PC-9 (cell line): Measurements from ENCODE around the gene SYT8. TPM values are rescaled to one million over a fixed set of nuclear protein-coding genes. Genes with fewer than 3 reads are reported as not detected.

Experiments used
- BruUV-seq: library from RNA; stranded (reverse); fragments of 400-500 nt; replicated peaks from 2 replicates; lab custom pipeline; 2021; lab: Mats Ljungman, UMichigan
- CTCF ChIA-PET: fragments of 300-600 bp; sonication (Branson Sonifier 250); formaldehyde crosslinking; loops from one replicate; lab custom pipeline; 2022; ENCODE audit warnings: antibody characterized with exemption; lab: Charles Lee
- POLR2A ChIA-PET: fragments of 300-600 bp; sonication (Branson Sonifier 250); formaldehyde crosslinking; loops from one replicate; lab custom pipeline; 2022; ENCODE audit warnings: antibody characterized with exemption; ENCODE audit not compliant: unreplicated experiment; lab: Charles Lee
- DNase-seq, 2 experiments: peaks; one replicate each; pipeline versions ENCODE4 v3.0.0 to v3.0.0-alpha.2; 2015 to 2022; ENCODE audit warnings: mixed read lengths in 1 of 2
- H2AFZ ChIP-seq: fragments of 200-600 bp; sonication (generic); 2 replicates; pipeline ENCODE4 v1.8.1; 2017; ENCODE audit warnings: antibody characterized with exemption
- H3F3A ChIP-seq: fragments of 200-600 bp; sonication (generic); 2 replicates; pipeline ENCODE4 v1.8.1; 2017; ENCODE audit warnings: antibody characterized with exemption, mild to moderate bottlenecking, low read depth; ENCODE audit not compliant: insufficient read depth
- H3K27ac ChIP-seq: fragments of 200-600 bp; sonication (generic); 2 replicates; pipeline ENCODE4 v1.6.1; 2016; ENCODE audit warnings: mixed run types
- H3K27me3 ChIP-seq: fragments of 200-600 bp; sonication (generic); 2 replicates; pipeline ENCODE4 v1.6.1; 2016; ENCODE audit warnings: low read depth, mixed run types; ENCODE audit not compliant: insufficient read depth
- H3K36me3 ChIP-seq: fragments of 200-600 bp; sonication (generic); 2 replicates; pipeline ENCODE4 v1.6.1; 2016; ENCODE audit warnings: low read depth, mixed run types
- H3K4me1 ChIP-seq: fragments of 200-600 bp; sonication (generic); replicated peaks from 2 replicates; pipeline ENCODE4 v1.6.1; 2016; ENCODE audit warnings: mixed run types; ENCODE audit not compliant: insufficient read depth
- H3K4me2 ChIP-seq: fragments of 200-600 bp; sonication (generic); 2 replicates; pipeline ENCODE4 v1.6.1; 2017; ENCODE audit warnings: mixed run types
- H3K4me3 ChIP-seq: fragments of 200-600 bp; sonication (generic); 2 replicates; pipeline ENCODE4 v1.6.1; 2016; ENCODE audit warnings: mixed run types
- H3K79me2 ChIP-seq: fragments of 200-600 bp; sonication (generic); 2 replicates; pipeline ENCODE4 v1.6.1; 2017; ENCODE audit warnings: low read depth, mixed run types
- H3K9me2 ChIP-seq: fragments of 200-600 bp; sonication (generic); 2 replicates; pipeline ENCODE4 v1.8.1; 2017; ENCODE audit warnings: mild to moderate bottlenecking; ENCODE audit not compliant: insufficient read depth
- H3K9me3 ChIP-seq: fragments of 200-600 bp; sonication (generic); 2 replicates; pipeline ENCODE4 v1.8.1; 2016; ENCODE audit warnings: low read depth; ENCODE audit not compliant: insufficient read depth
- H4K20me1 ChIP-seq: fragments of 200-600 bp; sonication (generic); 2 replicates; pipeline ENCODE4 v1.8.1; 2017; ENCODE audit not compliant: insufficient read depth
- CTCF ChIP-seq: fragments of 200-600 bp; sonication (generic); conservative IDR thresholded peaks from 2 replicates; pipeline ENCODE4 v1.6.1; 2017; ENCODE audit warnings: mixed run types, antibody characterized with exemption, mild to moderate bottlenecking, moderate library complexity
- EZH2 ChIP-seq: fragments of 200-600 bp; sonication (generic); IDR thresholded peaks from 2 replicates; pipeline ENCODE4 v1.8.0; 2017; ENCODE audit warnings: antibody characterized with exemption, low read depth
- intact Hi-C: fragments of 100-400 bp; cut with micrococcal nuclease; formaldehyde crosslinking; loops from one replicate; pipeline ENCODE4 v1.10.0; 2022; ENCODE audit not compliant: unreplicated experiment
- total RNA-seq: library from RNA; stranded (reverse); gene quantifications from 2 replicates; pipeline ENCODE4 v1.2.3, GENCODE V29; 2021

SYT8 gene
- total RNA-seq, 1 experiment from 2014 or later: 8.9 TPM

- Histone ChIP-seq H3K4me2 (no peak overlapping the region), H3K9me2 (no peaks in the 10 kb centered on the region), H3F3A (peaks cover 4% of the 10 kb centered on the region; the same call in 1 of the 2 replicates), H3K9me3 (no peaks in the 10 kb centered on the region; the same call in 1 of the 2 replicates), H3K27ac (0 out of 2 replicates have a peak overlapping the region, but pooled peaks have one; percentile 38), H3K4me3 (no peak overlapping the region), H4K20me1 (no peaks in the 10 kb centered on the region), H3K27me3 (no peaks in the 10 kb centered on the region), H3K36me3 (no peaks in the 10 kb centered on the region), H3K4me1 (0 out of 2 replicates have a peak, but pooled peaks cover 4% of the 10 kb centered on the region), H2AFZ (no peak overlapping the region), H3K79me2 (no peaks in the 10 kb centered on the region)
- TF ChIP-seq EZH2 (no peak), CTCF (no peak)
- no TSS peak for BruUV-seq
- CTCF ChIA-PET: no interaction called here
- peak in 1 of 2 experiments; percentile 66 for DNase-seq
- intact Hi-C loops: no loop called here
- POLR2A ChIA-PET: no interaction called here
Measured at GRCh38 chr11:1817511-1817910, 17.3 kb upstream of the SYT8 start.

DNA sequence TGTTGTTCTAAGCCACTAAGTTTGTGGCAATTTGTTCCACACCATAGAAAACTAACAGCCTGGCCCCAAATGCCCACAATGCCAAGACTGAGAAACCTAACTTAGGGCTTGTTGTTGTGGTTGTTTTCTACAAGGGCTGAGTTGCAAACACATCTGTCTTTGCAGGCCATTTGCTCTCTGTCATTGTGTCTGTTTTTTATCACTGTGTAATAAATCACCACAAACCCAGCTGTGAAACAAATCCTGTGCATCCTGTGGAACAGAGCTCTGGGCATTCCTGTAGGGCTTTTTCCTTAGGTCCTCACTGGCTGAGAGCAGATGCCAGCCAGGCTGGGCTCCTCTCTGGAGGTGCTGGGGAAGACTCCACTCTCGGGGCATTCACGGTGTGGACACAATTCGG is 15.7 kb upstream of the SYT8 start:
- Histone ChIP-seq H3K79me2 (no peaks in the 10 kb centered on the region), H3K27ac (no peak overlapping the region), H2AFZ (no peak overlapping the region), H3K4me1 (0 out of 2 replicates have a peak, but pooled peaks cover 4% of the 10 kb centered on the region), H3K9me3 (no peaks in the 10 kb centered on the region; the same call in 1 of the 2 replicates), H4K20me1 (no peaks in the 10 kb centered on the region), H3K4me2 (no peak overlapping the region), H3K9me2 (no peaks in the 10 kb centered on the region), H3K27me3 (no peaks in the 10 kb centered on the region), H3K36me3 (no peaks in the 10 kb centered on the region), H3F3A (peaks cover 4% of the 10 kb centered on the region; the same call in 1 of the 2 replicates), H3K4me3 (no peak overlapping the region)
- TF ChIP-seq CTCF: no peak
- no peak for TF ChIP-seq EZH2
- intact Hi-C loops: no loop called here
- CTCF ChIA-PET: no interaction called here
- POLR2A ChIA-PET: no interaction called here
- no peak for DNase-seq
- BruUV-seq: no TSS peak

DNA sequence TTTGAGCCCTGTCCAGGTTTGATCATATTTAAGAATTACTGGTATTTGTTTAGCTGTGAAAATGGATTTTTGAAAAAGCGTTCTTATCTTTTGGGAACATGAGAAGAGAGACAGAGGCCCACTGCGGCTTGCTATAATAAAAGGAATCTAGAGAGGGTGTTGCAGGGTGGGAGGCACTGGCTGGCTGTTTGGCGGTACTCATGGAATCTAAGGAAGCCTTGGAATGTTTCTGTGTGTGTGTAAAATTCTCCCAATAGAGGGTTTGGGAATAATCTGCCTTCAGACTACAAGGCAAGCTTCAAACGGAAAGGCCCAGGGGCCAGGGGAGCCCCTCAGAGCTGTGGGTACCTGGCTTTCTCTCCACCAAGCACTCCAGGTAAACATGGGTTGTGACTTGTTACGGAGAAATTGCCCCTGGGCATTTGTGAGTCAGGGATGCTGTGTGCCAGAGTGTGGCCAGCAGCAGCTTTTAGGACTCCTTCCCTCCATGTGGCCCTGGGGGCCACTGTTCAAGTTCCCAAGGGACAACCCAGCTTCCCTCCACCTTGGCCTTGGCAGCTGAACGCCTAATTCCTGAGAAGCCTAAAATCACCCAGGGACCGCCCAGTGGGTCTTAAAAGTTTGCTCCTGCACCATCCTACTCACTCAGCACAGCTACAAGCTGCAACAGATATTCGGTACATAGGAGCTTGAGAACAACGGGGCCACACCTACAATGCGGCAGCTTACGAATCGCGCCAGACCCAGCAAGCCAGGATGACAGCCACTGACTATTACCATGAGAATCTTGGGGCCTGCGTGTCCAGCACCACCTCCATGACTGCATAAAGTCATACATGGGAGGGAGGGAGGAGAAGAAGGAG is 14.1 kb upstream of the SYT8 start:
- ChIA-PET POLR2A (no interaction called here), CTCF (interaction anchor here (0.5 kb wide), 1 partner anchor 10 kb away, joined by 3 read pairs; no protein-coding TSS in a partner anchor)
- H3K9me3 ChIP-seq: no peaks in the 10 kb centered on the region; the same call in 1 of the 2 replicates
- no peak for DNase-seq
- H3K4me3 ChIP-seq: no peak overlapping the region
- no peak overlapping the region for H3K27ac ChIP-seq
- H3K4me2 ChIP-seq: no peak overlapping the region
- H3K4me1 ChIP-seq: 0 out of 2 replicates have a peak, but pooled peaks cover 4% of the 10 kb centered on the region
- BruUV-seq: no TSS peak
- no peak overlapping the region for H2AFZ ChIP-seq
- intact Hi-C loops: loop anchor here (10.0 kb wide), 1 partner anchor 276 kb away; no protein-coding TSS in a partner anchor
- H3K36me3 ChIP-seq: no peaks in the 10 kb centered on the region
- no peaks in the 10 kb centered on the region for H3K9me2 ChIP-seq
- H3K27me3 ChIP-seq: no peaks in the 10 kb centered on the region
- H3K79me2 ChIP-seq: no peaks in the 10 kb centered on the region
- peaks cover 4% of the 10 kb centered on the region; the same call in 1 of the 2 replicates for H3F3A ChIP-seq
- no peak for TF ChIP-seq EZH2
- no peak for TF ChIP-seq CTCF
- no peaks in the 10 kb centered on the region for H4K20me1 ChIP-seq
